Esophagus mucosa (tissue), 1 donor: Measurements from ENCODE around the gene DES. TPM values are rescaled to one million over a fixed set of nuclear protein-coding genes. Genes with fewer than 3 reads are reported as not detected.
A peak's percentile ranks its signal among the peaks of the same experiment; 100 is the strongest.
"Not testable (repeated sequence)": the region's sequence is repeated elsewhere in the genome, so short reads cannot be mapped to it uniquely, and the experiment has no call there.

Experiments used
- ATAC-seq: fragments of 200-7000 bp; cut with Tn5 transposase; one replicate; pipeline ENCODE4 v1.9.1; 2020
- total RNA-seq: library from RNA; stranded (reverse); gene quantifications from one replicate; pipeline ENCODE4 v1.2.4, GENCODE V29; 2023
- donor health status: DM: yes; HTN: yes; CAD: no.

DES gene
- total RNA-seq, 1 donor from 2014 or later, result 29.3 TPM

GRCh38 chr2:219400562-219400961 lies 17.6 kb upstream of the DES start:
- ATAC-seq, result no peak

DNA sequence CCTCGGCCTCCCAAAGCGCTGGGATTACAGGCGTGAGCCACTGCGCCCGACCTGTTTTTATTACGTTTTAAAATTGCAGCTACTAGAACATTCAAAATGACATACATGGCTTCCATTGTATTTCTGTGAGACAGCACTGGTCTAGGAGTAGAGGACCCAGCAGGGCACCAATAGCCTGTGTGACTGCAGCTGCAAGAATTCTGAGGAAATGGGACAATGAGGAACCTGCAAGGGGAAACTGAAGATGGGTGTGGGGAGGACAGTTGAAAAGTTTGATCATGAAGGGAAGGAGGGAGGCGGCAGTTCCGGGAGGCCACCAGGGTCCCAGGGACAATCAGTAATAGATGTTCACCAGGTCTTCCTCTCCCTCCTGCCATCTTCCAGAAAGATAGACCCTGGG lies 16.6 kb upstream of the DES start:
- no peak for ATAC-seq

DNA sequence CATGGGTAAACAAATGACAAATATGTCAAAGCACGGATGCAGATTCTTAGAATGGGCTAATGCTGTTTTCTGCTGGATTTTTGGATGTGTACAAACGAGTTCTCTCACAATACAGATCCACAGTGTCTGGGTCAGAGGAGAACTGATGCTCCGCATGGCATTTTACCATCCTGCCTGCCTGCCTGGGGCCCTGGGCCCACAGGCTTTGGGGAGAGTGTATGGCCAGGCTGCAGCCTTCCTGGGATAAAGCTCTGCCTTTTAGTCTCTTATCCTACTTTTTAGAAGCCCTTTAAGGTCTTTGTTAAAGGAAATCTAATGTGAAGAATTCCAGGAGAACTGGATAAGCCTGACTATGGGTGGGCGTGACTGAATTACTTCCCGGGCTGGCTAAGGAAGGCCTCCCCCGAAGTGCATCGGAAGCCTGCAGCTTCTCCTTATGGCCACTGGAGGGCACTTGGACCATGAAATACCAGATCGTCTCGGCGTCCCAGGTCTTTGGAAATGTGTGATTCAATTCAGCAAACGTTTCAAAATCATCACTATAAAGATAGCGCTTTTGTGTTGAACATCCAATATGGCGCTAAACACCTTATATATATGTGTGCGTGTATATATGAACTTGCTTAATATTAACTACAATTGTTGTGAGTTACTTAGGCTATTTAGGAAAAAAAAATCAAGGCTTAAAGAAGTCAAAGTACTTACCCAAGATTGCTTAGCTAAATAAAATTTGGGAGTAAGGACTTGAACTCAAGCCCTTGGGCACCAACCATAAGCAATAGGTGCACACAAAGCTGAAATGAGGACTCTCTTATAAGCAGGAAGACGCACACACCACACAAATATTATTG lies 15.3 kb upstream of the DES start:
- ATAC-seq, result peak; percentile 71

DNA sequence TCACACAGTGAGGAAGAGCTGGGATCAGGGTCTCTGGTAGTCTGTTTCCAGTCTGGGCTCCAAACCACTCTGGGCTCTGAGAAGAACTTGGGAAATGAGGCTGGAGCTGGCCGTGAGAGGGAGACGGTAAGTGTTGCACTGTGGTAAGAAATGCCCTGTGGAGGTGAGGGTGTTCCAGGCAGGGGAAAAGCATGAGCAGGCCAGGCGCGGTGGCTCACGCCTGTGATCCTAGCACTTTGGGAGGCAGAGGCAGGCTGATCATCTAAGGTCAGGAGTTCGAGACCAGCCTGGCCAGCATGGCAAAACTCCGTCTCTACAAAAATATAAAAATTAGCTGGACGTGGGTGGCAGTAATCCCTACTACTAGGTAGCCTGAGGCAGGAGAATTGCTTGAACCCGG lies 14.3 kb upstream of the DES start:
- no peak for ATAC-seq

- no peak for ATAC-seq
Observed at GRCh38 chr2:219404291-219404910, 13.8 kb upstream of the DES start.

- ATAC-seq, result no peak
Observed at GRCh38 chr2:219404954-219405353, 13.2 kb upstream of the DES start.

DNA sequence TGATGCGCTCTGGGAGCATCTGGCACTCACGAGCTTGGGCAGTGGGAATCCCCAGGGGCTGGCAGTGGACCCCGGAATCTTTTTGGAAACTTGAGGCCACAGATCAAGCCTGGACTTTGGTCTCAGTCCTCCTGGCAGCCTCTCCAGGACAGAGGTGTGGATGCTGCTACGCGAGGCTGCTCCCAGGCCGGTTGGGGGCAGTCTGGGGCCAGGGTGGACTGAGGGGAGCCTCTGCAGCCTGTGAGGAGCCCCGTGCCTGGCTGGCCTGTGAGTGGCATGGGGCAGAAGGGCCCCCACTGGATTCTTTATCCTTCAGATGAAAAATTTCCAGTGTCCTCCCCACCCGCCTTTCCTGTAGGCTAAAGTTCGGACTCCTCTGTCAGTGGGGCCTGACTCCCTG lies 12.7 kb upstream of the DES start:
- no peak for ATAC-seq

- no peak for ATAC-seq
Observed at GRCh38 chr2:219405958-219406860, 12.0 kb upstream of the DES start.

DNA sequence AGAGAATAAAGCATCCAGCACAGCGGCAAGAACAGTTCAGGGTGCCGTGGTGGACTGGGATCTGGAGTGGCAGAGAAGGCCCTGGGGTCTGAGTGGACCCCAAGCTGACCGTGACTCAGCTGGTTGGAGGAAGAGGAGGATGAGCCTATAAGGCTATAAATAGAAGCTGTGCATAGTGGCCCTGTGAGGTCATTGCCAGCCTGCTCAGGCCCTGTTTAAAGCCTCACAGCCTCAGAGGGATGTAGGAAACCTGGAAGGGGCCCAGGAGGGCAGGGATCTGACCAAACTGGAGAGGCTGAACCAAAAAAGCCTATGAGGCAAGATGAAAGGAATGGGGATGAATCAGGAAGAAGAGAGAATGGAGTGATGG lies 11.3 kb upstream of the DES start:
- no peak for ATAC-seq

DNA sequence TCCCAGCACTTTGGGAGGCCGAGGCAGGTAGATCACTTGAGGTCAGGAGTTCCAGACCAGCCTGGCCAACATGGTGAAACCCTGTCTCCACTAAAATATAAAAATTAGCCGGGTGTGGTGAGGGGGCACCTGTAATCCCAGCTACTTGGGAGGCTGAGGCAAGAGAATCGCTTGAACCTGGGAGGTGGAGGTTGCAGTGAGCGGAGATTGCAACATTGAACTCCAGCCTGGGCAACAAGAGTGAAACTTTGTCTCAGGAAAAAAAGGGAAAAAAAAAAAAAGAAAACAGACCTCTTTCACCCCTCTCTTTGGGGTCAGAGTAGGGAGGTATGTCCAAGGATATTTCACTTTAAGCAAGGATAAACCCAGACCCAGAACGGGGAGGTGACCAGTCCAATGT lies 10.8 kb upstream of the DES start:
- ATAC-seq, result not testable (repeated sequence)

- ATAC-seq, result no peak
Observed at GRCh38 chr2:219408204-219408603, 10.0 kb upstream of the DES start.

- no peak for ATAC-seq
Observed at GRCh38 chr2:219408631-219409030, 9.5 kb upstream of the DES start.

DNA sequence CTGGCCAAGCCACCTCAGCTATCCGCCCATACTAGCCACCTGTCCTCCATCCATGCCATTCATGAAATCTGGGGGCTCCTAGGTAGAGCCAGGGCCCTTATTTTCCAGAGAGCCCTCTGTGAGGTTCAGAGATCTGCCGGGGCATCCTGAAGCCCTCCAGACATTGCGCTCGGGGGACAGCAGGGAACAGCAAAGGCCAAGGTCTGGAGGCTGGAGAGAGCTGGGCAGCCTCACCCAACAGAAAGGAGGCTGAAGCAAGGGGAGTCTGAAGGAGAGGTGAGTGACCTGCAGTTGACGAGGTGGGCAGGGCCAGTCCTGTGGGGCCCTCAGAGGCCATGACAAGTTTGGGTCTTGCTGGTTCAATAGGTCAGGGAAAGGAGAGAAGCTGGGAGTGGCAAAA lies 8.6 kb upstream of the DES start:
- ATAC-seq, result no peak

DNA sequence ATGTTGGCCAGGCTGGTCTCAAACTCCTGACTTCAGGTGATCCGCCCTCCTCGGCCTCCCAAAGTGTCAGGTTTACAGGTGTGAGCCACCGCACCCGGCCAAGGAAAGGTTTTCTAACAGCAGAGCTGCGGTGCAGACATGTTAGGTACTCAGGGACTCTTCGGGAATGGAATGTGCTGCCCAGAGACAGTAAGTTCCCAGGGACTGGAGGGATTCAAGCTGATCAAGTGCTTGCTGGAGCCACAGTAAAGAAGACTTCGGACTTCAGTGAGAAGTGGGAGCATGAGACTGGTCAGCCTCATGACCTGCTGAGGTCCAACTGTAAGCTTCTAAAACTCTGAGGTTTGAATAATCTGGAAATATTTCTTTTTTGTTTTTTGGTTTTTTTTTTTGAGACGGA lies 7.8 kb upstream of the DES start:
- ATAC-seq, result no peak

GRCh38 chr2:219414857-219415256 lies 3.3 kb upstream of the DES start:
- no peak for ATAC-seq

DNA sequence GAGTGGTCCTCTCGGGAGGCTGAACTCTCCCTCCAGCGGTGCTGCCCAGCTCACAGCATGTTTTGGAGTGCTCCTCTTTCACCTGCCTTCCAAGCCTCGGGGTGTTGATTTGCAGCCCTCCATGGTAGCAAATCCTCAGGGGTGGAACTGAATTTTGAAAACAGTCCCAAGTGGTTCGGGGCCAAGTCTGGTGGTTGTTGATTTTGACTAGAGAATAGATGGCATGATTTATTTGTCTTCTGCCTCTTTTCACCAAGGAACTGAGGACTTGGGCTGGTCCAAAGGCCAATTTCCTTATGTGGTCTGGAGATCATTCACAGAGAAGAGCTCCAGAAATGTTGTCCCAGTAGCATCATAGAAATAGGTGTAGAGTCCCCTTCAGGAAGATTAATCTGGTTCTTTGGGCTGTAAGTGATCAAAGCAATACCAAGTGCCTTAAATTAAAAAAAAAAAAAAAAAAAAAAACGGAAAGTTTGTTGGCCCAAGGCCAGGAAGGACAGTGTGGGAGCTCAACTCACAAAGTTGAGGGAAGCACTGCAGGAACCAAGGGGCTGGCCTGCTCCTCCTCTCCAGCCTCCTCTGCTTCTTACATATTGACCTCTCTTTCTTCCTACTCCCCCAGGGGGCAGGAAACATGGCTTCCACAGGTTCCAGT lies 2.5 kb upstream of the DES start:
- no peak for ATAC-seq

DNA sequence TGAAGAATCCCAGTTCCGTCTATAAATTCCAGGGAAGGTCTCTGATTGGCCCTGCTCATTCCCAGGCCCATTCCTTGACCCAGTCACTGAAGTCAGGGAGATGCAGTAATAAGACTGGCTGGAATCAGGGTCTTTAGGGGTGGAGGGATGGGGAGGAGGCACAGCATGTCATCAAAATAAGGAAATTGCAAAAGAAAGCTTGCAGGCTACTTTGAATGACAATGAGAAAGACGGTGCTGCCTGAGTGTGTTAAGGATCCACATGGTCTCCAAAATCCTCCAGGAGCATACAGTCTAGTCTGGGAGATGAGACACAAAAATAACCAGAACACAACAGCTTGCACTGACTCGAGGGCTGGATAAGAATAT lies 2.0 kb upstream of the DES start:
- no peak for ATAC-seq

- ATAC-seq, result no peak
Observed at GRCh38 chr2:219416938-219417337, 1.2 kb upstream of the DES start.

- ATAC-seq, result no peak
Observed at GRCh38 chr2:219417374-219417773, 803 bp upstream of the DES start.

DNA sequence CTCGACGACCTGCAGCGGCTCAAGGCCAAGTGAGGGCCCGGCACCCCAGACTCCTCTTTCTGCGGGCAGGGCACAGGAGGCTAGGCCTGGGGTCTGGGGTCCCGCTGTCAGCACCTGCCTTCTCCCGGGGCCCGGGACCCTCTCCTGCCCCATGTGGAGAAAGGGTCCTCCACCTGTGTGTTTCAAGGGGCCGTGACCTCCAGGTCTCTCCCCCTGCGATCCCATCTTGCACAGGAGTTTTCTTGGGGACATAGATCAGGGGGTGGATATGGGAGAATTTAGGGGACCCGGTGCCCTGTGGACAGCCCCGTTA lies 791 bp downstream of the DES start:
- no peak for ATAC-seq

- no peak for ATAC-seq
Observed at GRCh38 chr2:219419331-219420197, 1.4 kb downstream of the DES start.

DNA sequence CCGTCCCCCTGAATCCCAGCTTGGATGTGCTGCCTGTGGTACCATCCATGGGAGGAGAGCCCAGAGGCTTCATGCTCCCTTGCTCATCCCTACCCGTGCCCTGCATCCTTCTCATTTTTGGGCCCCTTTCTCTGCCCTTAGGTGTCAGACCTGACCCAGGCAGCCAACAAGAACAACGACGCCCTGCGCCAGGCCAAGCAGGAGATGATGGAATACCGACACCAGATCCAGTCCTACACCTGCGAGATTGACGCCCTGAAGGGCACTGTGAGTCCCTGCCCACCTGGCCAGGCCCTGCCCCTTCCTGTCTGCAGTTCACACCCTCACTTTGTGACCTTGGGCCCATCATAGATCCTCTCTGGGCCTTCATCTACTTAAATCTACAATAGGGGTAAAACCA lies 2.5 kb downstream of the DES start:
- ATAC-seq, result no peak
